WTC11 (cell line): ENCODE results near the gene DOK1.

ENCODE experiments used
- CREB1 ChIP-seq: sonication (generic); formaldehyde crosslinking; IDR thresholded peaks from 2 replicates; pipeline ENCODE4 v1.8.0; 2023; ENCODE audit warnings: mild to moderate bottlenecking, missing genetic modification reagents
- FOXJ3 ChIP-seq: sonication (generic); formaldehyde crosslinking; IDR thresholded peaks from 2 replicates; pipeline ENCODE4 v1.9.0; 2021; ENCODE audit warnings: missing genetic modification reagents, mild to moderate bottlenecking, borderline replicate concordance
- JUN ChIP-seq: sonication (generic); formaldehyde crosslinking; IDR thresholded peaks from 2 replicates; pipeline ENCODE4 v1.8.0; 2023; ENCODE audit warnings: mild to moderate bottlenecking, missing genetic modification reagents
- TF ChIP-seq, protein P1 (sequence below): fragments of 250-450 bp; sonication (Bioruptor Pico); IDR thresholded peaks from 2 replicates; pipeline ENCODE4 v1.8.0; 2021; ENCODE audit warnings: mild to moderate bottlenecking
- TF ChIP-seq, protein P2 (sequence below): fragments of 200-600 bp; IDR thresholded peaks from 2 replicates; pipeline ENCODE4 v1.8.0; 2022; ENCODE audit warnings: antibody characterized with exemption

DNA sequence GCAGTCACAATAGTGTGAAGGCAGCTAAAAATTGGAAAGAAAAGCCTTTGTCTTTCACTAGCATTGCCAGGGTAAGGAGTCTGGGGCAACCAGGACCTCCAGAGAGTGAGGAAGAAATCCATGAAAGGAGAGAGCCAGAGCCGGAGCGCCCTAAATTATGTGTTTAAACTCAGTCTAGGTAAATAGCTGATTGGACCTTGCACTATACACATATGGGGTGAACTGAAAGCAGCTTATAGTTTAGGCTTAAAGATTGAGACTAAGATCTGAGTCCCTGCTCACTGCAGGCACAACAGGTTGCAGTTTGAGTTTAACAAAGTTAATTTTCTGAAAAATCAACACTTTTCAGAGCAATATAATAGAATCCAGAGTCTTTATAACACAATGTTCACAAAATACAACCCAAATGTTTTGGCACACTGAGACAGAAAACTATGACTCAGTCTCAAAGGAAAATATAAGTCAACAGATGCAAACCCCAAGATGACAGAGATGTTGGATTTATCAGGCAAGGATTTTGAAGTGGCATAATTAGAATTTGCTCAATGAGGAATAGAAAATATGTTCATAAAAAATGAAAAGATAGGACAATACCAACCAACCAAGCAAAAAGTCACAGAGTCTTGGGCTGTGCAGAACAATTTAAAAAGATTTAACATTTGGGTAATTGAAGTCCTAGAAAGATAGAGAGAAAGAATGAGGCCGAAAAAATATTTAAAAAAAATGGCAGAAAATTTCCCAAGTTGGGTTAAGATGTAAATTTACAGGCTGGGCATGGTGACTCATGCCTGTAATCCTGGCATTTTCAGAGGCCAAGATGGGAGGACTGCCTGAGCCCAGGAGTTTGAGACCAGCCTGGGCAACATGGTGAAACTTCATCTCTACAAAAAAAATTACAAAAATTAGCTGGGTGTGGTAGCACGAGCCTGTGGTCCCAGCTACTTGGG is 39.6 kb downstream of the DOK1 start:
- TF ChIP-seq, protein P1, sequence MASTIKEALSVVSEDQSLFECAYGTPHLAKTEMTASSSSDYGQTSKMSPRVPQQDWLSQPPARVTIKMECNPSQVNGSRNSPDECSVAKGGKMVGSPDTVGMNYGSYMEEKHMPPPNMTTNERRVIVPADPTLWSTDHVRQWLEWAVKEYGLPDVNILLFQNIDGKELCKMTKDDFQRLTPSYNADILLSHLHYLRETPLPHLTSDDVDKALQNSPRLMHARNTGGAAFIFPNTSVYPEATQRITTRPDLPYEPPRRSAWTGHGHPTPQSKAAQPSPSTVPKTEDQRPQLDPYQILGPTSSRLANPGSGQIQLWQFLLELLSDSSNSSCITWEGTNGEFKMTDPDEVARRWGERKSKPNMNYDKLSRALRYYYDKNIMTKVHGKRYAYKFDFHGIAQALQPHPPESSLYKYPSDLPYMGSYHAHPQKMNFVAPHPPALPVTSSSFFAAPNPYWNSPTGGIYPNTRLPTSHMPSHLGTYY (CRISPR knock-in tag): no peak
- TF ChIP-seq, protein P2, sequence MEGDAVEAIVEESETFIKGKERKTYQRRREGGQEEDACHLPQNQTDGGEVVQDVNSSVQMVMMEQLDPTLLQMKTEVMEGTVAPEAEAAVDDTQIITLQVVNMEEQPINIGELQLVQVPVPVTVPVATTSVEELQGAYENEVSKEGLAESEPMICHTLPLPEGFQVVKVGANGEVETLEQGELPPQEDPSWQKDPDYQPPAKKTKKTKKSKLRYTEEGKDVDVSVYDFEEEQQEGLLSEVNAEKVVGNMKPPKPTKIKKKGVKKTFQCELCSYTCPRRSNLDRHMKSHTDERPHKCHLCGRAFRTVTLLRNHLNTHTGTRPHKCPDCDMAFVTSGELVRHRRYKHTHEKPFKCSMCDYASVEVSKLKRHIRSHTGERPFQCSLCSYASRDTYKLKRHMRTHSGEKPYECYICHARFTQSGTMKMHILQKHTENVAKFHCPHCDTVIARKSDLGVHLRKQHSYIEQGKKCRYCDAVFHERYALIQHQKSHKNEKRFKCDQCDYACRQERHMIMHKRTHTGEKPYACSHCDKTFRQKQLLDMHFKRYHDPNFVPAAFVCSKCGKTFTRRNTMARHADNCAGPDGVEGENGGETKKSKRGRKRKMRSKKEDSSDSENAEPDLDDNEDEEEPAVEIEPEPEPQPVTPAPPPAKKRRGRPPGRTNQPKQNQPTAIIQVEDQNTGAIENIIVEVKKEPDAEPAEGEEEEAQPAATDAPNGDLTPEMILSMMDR: no peak
- TF ChIP-seq JUN (CRISPR knock-in tag) (no peak), CREB1 (CRISPR knock-in tag) (no peak), FOXJ3 (no peak)
